Esophagus muscularis mucosa (tissue), 4 donors: ENCODE data around the gene HSD3B1. TPM values are rescaled to one million over a fixed set of nuclear protein-coding genes. Genes with fewer than 3 reads are reported as not detected.

Experiments used
- DNase-seq: peaks from one replicate; pipeline ENCODE4 v3.0.0-alpha.2; 2017; ENCODE audit errors: extremely low spot score
- H3K27ac ChIP-seq, 4 donors: fragments of 200-600 bp; sonication (generic); replicated peaks in 1 of 4; 1 replicate in 3 of 4; 2 replicates in 1 of 4; pipeline ENCODE4 v1.5.1; 2016 to 2019; ENCODE audit warnings: mild to moderate bottlenecking in 1 of 4
- H3K27me3 ChIP-seq, 4 donors: fragments of 200-600 bp; sonication (generic); one replicate each; pipeline versions ENCODE4 v1.5.1 to v1.6.0; 2016 to 2019
- H3K36me3 ChIP-seq, 4 donors: fragments of 200-600 bp; sonication (generic); one replicate each; pipeline ENCODE4 v1.5.1; 2016 to 2019
- H3K4me1 ChIP-seq, 4 donors: fragments of 200-600 bp; sonication (generic); one replicate each; pipeline ENCODE4 v1.5.1; 2016 to 2019
- H3K4me3 ChIP-seq, 4 donors: fragments of 200-600 bp; sonication (generic); 1 replicate in 2 of 4; 2 replicates in 2 of 4; pipeline ENCODE4 v1.5.1; 2016 to 2019; ENCODE audit warnings: mild to moderate bottlenecking in 4 of 4, moderate library complexity in 1 of 4
- H3K9me3 ChIP-seq, 4 donors: fragments of 200-600 bp; sonication (generic); 1 replicate in 3 of 4; 2 replicates in 1 of 4; pipeline ENCODE4 v1.5.1; 2016 to 2019
- EP300 ChIP-seq: sonication (generic); formaldehyde crosslinking; IDR thresholded peaks from one replicate; pipeline ENCODE4 v1.6.1; 2017; ENCODE audit warnings: antibody characterized with exemption
- POLR2A ChIP-seq: fragments of 450-650 bp; IDR thresholded peaks from one replicate; pipeline ENCODE4 v1.6.1; 2017; ENCODE audit warnings: antibody characterized with exemption, moderate library complexity, mild to moderate bottlenecking, low read depth
- POLR2AphosphoS5 ChIP-seq, 2 donors: sonication (generic); formaldehyde crosslinking; IDR thresholded peaks; one replicate each; pipeline ENCODE4 v1.6.1; 2017; ENCODE audit warnings: antibody characterized with exemption in 2 of 2
- WGBS: methylation state at CpG from one replicate; pipeline ENCODE4 v1.1.5; 2018; 5-methylcytosine and 5-hydroxymethylcytosine counted together
- intact Hi-C: fragments of 100-400 bp; cut with DNase I; formaldehyde crosslinking; loops from one replicate; pipeline ENCODE4 v1.15.1; 2023
- total RNA-seq, 4 donors: library from RNA; depleted of rRNA; stranded (reverse); fragments of >200 nt; gene quantifications; one replicate each; pipeline versions ENCODE4 v1.1.0 to v1.2.1, GENCODE V29; 2016
- TF ChIP-seq, protein P1 (sequence below), 3 experiments: fragments of 200-600 bp in 2 of 3; fragments of 450-650 bp in 1 of 3; sonication (generic) in 2 of 3; IDR thresholded peaks; one replicate each; pipeline ENCODE4 v1.5.1; 2017 to 2019; ENCODE audit warnings: antibody characterized with exemption in 3 of 3, mild to moderate bottlenecking in 2 of 3, moderate library complexity in 1 of 3

Gene HSD3B1
- total RNA-seq: not detected

DNA sequence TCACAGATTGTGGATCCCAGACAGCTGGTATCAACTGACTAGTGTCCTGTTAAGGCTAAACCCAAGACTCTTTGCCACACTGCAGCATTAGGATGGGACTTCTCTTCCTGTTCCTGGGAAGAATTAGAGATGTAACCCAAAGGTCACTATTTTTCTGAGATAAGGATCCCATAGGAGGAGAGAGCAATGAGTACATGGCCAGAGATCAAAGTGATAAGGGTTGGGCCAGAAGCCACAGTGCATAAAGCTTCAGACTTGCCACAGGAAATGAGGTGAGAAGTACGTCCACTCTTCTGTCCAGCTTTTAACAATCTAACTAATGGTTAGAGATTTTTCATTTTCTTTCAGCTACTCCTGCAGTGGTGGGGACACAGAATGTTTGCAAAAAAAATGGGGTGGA, at the start of gene HSD3B1:
Gene HSD3B1 (plus strand): TSS at position 270 of the 400 bp plus-strand sequence. CDS start 267 bp downstream, outside the sequence.
- TF ChIP-seq, protein P1, sequence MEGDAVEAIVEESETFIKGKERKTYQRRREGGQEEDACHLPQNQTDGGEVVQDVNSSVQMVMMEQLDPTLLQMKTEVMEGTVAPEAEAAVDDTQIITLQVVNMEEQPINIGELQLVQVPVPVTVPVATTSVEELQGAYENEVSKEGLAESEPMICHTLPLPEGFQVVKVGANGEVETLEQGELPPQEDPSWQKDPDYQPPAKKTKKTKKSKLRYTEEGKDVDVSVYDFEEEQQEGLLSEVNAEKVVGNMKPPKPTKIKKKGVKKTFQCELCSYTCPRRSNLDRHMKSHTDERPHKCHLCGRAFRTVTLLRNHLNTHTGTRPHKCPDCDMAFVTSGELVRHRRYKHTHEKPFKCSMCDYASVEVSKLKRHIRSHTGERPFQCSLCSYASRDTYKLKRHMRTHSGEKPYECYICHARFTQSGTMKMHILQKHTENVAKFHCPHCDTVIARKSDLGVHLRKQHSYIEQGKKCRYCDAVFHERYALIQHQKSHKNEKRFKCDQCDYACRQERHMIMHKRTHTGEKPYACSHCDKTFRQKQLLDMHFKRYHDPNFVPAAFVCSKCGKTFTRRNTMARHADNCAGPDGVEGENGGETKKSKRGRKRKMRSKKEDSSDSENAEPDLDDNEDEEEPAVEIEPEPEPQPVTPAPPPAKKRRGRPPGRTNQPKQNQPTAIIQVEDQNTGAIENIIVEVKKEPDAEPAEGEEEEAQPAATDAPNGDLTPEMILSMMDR (IDR thresholded peaks at IDR 0.05): no peak
- TF ChIP-seq POLR2AphosphoS5 (IDR thresholded peaks at IDR 0.05) (no peak), EP300 (no peak), POLR2A (no peak)
- 53% methylated on average over 1 of the region's 1 CpG for WGBS
- no peak within 1 kb of the TSS for H3K27ac ChIP-seq

DNA sequence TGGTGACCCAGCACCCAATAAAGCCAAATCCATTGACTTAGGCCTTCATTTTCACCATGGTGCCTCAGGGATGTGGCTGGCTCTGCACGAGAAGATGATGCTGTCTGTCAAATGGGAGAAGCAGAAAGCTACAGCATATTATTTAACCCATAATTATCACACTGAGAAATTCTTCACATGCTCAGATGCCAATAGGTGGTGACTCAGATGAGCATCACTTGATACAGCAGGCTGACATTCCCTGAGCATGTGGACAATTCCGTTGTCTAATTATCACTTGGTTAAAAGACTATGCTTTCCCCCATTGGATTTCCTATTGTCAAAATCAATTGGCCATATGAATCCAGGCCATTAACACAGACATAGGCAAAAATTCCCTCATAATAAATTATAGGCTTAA, 44.0 kb upstream of the HSD3B1 start:
- DNase-seq: no peak
- H3K4me1 ChIP-seq: no peaks in the 10 kb centered on the region
- H3K4me3 ChIP-seq: no peak overlapping the region
- no peaks in the 10 kb centered on the region for H3K36me3 ChIP-seq
- H3K27ac ChIP-seq: no peak overlapping the region
- intact Hi-C loops: no loop called here
- no peaks in the 10 kb centered on the region for H3K27me3 ChIP-seq
- WGBS: 86% methylated on average over 2 of the region's 2 CpGs
- no peaks in the 10 kb centered on the region for H3K9me3 ChIP-seq
- TF ChIP-seq POLR2AphosphoS5 (IDR thresholded peaks at IDR 0.05) (no peak), EP300 (no peak), POLR2A (no peak)
- TF ChIP-seq, protein P1 (IDR thresholded peaks at IDR 0.05): no peak

More for the DNA sequence above, at the start of gene HSD3B1:
- no peaks in the 10 kb centered on the region for H3K27me3 ChIP-seq
- no peak within 1 kb of the TSS for H3K4me3 ChIP-seq
- H3K36me3 ChIP-seq: no peaks in the 10 kb centered on the region
- H3K9me3 ChIP-seq: no peaks in the 10 kb centered on the region
- H3K4me1 ChIP-seq: no peaks in the 10 kb centered on the region
- no peak for DNase-seq
- intact Hi-C loops: no loop called here

- TF ChIP-seq POLR2A (no peak), POLR2AphosphoS5 (IDR thresholded peaks at IDR 0.05) (no peak), EP300 (no peak)
- TF ChIP-seq, protein P1 (IDR thresholded peaks at IDR 0.05): no peak
- no peak overlapping the region for H3K4me3 ChIP-seq
- no peaks in the 10 kb centered on the region for H3K4me1 ChIP-seq
- H3K27ac ChIP-seq: no peak overlapping the region
- 80% methylated on average over 2 of the region's 2 CpGs for WGBS
- DNase-seq: no peak
- H3K36me3 ChIP-seq: no peaks in the 10 kb centered on the region
- intact Hi-C loops: no loop called here
- H3K9me3 ChIP-seq: no peaks in the 10 kb centered on the region
- H3K27me3 ChIP-seq: no peaks in the 10 kb centered on the region
These were observed 43.4 kb upstream of the HSD3B1 start for GRCh38 chr1:119463569-119463968.

DNA sequence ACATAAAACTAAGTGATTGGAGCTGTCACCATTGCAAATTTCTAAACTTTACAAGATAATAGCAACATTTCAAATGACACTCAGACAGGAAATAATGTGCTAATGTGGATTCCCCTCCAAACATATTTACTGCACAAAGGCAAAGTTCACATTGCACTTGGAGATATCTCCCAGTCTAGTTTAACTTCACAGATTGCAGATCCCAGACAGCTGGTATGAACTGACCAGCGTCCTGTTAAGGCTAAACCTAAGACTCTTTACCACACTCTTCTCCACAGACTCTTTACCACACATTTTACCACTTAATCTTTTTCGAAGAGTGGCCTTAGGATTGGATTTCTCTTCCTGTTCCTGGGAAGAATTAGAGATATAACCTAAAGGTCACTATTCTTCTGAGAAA, 40.6 kb upstream of the HSD3B1 start:
- H3K9me3 ChIP-seq: no peaks in the 10 kb centered on the region
- TF ChIP-seq POLR2A: no peak
- no peak for TF ChIP-seq POLR2AphosphoS5 (IDR thresholded peaks at IDR 0.05)
- TF ChIP-seq, protein P1 (IDR thresholded peaks at IDR 0.05): no peak
- TF ChIP-seq EP300: no peak
- no peak overlapping the region for H3K27ac ChIP-seq
- no peaks in the 10 kb centered on the region for H3K27me3 ChIP-seq
- no peaks in the 10 kb centered on the region for H3K36me3 ChIP-seq
- no peak overlapping the region for H3K4me3 ChIP-seq
- H3K4me1 ChIP-seq: no peaks in the 10 kb centered on the region
- 60% methylated on average over 2 of the region's 2 CpGs for WGBS
- intact Hi-C loops: no loop called here
- DNase-seq: no peak

DNA sequence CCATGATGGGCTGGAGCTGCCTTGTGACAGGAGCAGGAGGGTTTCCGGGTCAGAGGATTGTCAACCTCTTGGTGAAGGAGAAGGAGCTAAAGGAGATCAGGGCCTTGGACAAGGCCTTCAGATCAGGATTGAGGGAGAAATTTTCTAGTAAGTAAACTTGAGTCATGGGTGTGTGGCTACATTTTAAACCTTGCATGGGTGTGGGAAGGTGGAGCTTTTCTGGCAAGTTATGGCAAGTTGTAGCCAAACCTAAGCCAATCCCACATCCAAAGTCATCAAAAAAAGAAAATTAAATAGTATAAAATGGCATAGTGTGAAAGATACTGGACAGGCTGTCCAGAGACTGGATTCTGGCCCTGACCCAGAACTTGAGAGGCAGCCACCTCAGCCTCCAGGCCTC, 39.8 kb upstream of the HSD3B1 start:
- no peak for DNase-seq
- H3K9me3 ChIP-seq: no peaks in the 10 kb centered on the region
- TF ChIP-seq POLR2A (no peak), POLR2AphosphoS5 (IDR thresholded peaks at IDR 0.05) (no peak), EP300 (no peak)
- TF ChIP-seq, protein P1 (IDR thresholded peaks at IDR 0.05): no peak
- 82% methylated on average over 1 of the region's 1 CpG for WGBS
- intact Hi-C loops: no loop called here
- no peak overlapping the region for H3K4me3 ChIP-seq
- H3K27me3 ChIP-seq: no peaks in the 10 kb centered on the region
- H3K27ac ChIP-seq: no peak overlapping the region
- no peaks in the 10 kb centered on the region for H3K36me3 ChIP-seq
- no peaks in the 10 kb centered on the region for H3K4me1 ChIP-seq
